Dedifferentiated amniotic fluid mesenchymal stem cell (primary cell): Measurements from ENCODE around the gene TRIM23.
"Not testable (repeated sequence)": the region's sequence is repeated elsewhere in the genome, so short reads cannot be mapped to it uniquely, and the experiment has no call there.

Experiments used
- DNase-seq: peaks from one replicate; pipeline ENCODE4 v3.0.0-alpha.2; 2016; ENCODE audit errors: extremely low spot score

Gene TRIM23

GRCh38 chr5:65624025-65624570 lies at the start of gene TRIM23:
TRIM23 (minus strand) TSS chr5:65624333; CDS start chr5:65624274, 59 bp downstream.
- peak; percentile 95 for DNase-seq

- DNase-seq, result peak; percentile 33
Observed at GRCh38 chr5:65672796-65673195, 48.7 kb upstream of the TRIM23 start.

- DNase-seq, result no peak
Observed at GRCh38 chr5:65668696-65669095, 44.6 kb upstream of the TRIM23 start.

GRCh38 chr5:65663804-65664521 lies 39.8 kb upstream of the TRIM23 start:
- no peak for DNase-seq

GRCh38 chr5:65654713-65655112 lies 30.6 kb upstream of the TRIM23 start:
- DNase-seq, result no peak

- no peak for DNase-seq
Observed at GRCh38 chr5:65651144-65651543, 27.0 kb upstream of the TRIM23 start.

- DNase-seq, result no peak
Observed at GRCh38 chr5:65647941-65648340, 23.8 kb upstream of the TRIM23 start.

GRCh38 chr5:65646938-65647337 lies 22.8 kb upstream of the TRIM23 start:
- DNase-seq, result no peak

GRCh38 chr5:65640240-65640639 lies 16.1 kb upstream of the TRIM23 start:
- DNase-seq, result no peak

GRCh38 chr5:65630981-65631380 lies 6.8 kb upstream of the TRIM23 start:
- no peak for DNase-seq

GRCh38 chr5:65625743-65626142 lies 1.6 kb upstream of the TRIM23 start:
- no peak for DNase-seq

GRCh38 chr5:65624571-65625555 lies 730 bp upstream of the TRIM23 start, which contains the start of the genes SHLD3 and TRAPPC13:
SHLD3 (plus strand) TSS chr5:65625027; CDS start chr5:65629588, 4,561 bp downstream.
TRAPPC13 (plus strand) TSS chr5:65625027; CDS start chr5:65625061, 34 bp downstream.
- peak; percentile 59 for DNase-seq

- no peak for DNase-seq
Observed at GRCh38 chr5:65623482-65623881, 651 bp downstream of the TRIM23 start.

GRCh38 chr5:65621961-65622360 lies 2.2 kb downstream of the TRIM23 start:
- not testable (repeated sequence) for DNase-seq

- DNase-seq, result no peak
Observed at GRCh38 chr5:65620021-65620420, 4.1 kb downstream of the TRIM23 start.

- DNase-seq, result no peak
Observed at GRCh38 chr5:65612298-65612907, 11.7 kb downstream of the TRIM23 start.

GRCh38 chr5:65611524-65611923 lies 12.6 kb downstream of the TRIM23 start:
- no peak for DNase-seq

- DNase-seq, result not testable (repeated sequence)
Observed at GRCh38 chr5:65601761-65602160, 22.4 kb downstream of the TRIM23 start.

GRCh38 chr5:65588694-65589093 lies 35.4 kb downstream of the TRIM23 start:
- DNase-seq, result no peak

GRCh38 chr5:65577141-65577540 lies 47.0 kb downstream of the TRIM23 start:
- peak; percentile 54 for DNase-seq

GRCh38 chr5:65570598-65571226 lies 53.4 kb downstream of the TRIM23 start:
- DNase-seq, result no peak
